ENCODE data around the gene LHPP. TPM values are rescaled to one million over a fixed set of nuclear protein-coding genes. Genes with fewer than 3 reads are reported as not detected.

Gene LHPP
- total and polyA plus RNA-seq, 2 experiments from 2014 or later = 19.1 to 40.6 TPM

GRCh38 chr10:124559372-124560132, 97.9 kb downstream of the LHPP start:
- Histone ChIP-seq H3K27me3 (no peaks in the 10 kb centered on the region), H3K4me1 (ENCODE audit: low read depth) (peaks cover 21% of the 10 kb centered on the region), H3K27ac (peak overlapping the region; percentile 66), H3K36me3 (no peaks in the 10 kb centered on the region), H3K4me3 (no peak overlapping the region), H3K9me3 (ENCODE audit: low read depth) (no peaks in the 10 kb centered on the region)
- TF ChIP-seq CTCF (IDR thresholded peaks at IDR 0.05; ENCODE audit: low read depth, low read length) = no peak
- DNase-seq (ENCODE audit: low read depth in 1 of 2, low spot score in 1 of 2) = no peak

GRCh38 chr10:124560377-124561105, 98.9 kb downstream of the LHPP start:
- peak overlapping the region; percentile 66 for H3K27ac ChIP-seq
- TF ChIP-seq CTCF (IDR thresholded peaks at IDR 0.05; ENCODE audit: low read depth, low read length) = no peak
- H3K9me3 ChIP-seq (ENCODE audit: low read depth) = no peaks in the 10 kb centered on the region
- H3K4me1 ChIP-seq (ENCODE audit: low read depth) = peaks cover 31% of the 10 kb centered on the region
- no peak overlapping the region for H3K4me3 ChIP-seq
- peak; percentile 68 to 73 for DNase-seq (ENCODE audit: low read depth in 1 of 2, low spot score in 1 of 2)
- no peaks in the 10 kb centered on the region for H3K27me3 ChIP-seq
- no peaks in the 10 kb centered on the region for H3K36me3 ChIP-seq

GRCh38 chr10:124561206-124561605, 99.6 kb downstream of the LHPP start:
- Histone ChIP-seq H3K27me3 (no peaks in the 10 kb centered on the region), H3K27ac (peak overlapping the region; percentile 66), H3K4me3 (no peak overlapping the region), H3K9me3 (ENCODE audit: low read depth) (no peaks in the 10 kb centered on the region), H3K4me1 (ENCODE audit: low read depth) (peaks cover 33% of the 10 kb centered on the region), H3K36me3 (no peaks in the 10 kb centered on the region)
- TF ChIP-seq CTCF (IDR thresholded peaks at IDR 0.05; ENCODE audit: low read depth, low read length) = no peak
- no peak for DNase-seq (ENCODE audit: low read depth in 1 of 2, low spot score in 1 of 2)

GRCh38 chr10:124562425-124563060, 100.9 kb downstream of the LHPP start:
- Histone ChIP-seq H3K9me3 (ENCODE audit: low read depth) (no peaks in the 10 kb centered on the region), H3K36me3 (no peaks in the 10 kb centered on the region), H3K4me3 (no peak overlapping the region), H3K27ac (no peak overlapping the region), H3K27me3 (no peaks in the 10 kb centered on the region), H3K4me1 (ENCODE audit: low read depth) (peaks cover 33% of the 10 kb centered on the region)
- DNase-seq (ENCODE audit: low read depth in 1 of 2, low spot score in 1 of 2) = no peak
- TF ChIP-seq CTCF (IDR thresholded peaks at IDR 0.05; ENCODE audit: low read depth, low read length) = no peak

- no peak for TF ChIP-seq CTCF (IDR thresholded peaks at IDR 0.05; ENCODE audit: low read depth, low read length)
- H3K36me3 ChIP-seq = no peaks in the 10 kb centered on the region
- peaks cover 33% of the 10 kb centered on the region for H3K4me1 ChIP-seq (ENCODE audit: low read depth)
- H3K27me3 ChIP-seq = no peaks in the 10 kb centered on the region
- H3K27ac ChIP-seq = no peak overlapping the region
- H3K9me3 ChIP-seq (ENCODE audit: low read depth) = no peaks in the 10 kb centered on the region
- no peak overlapping the region for H3K4me3 ChIP-seq
- peak in 1 of 2 donors; percentile 35 for DNase-seq (ENCODE audit: low read depth in 1 of 2, low spot score in 1 of 2)
Observed at GRCh38 chr10:124563320-124564040, 101.9 kb downstream of the LHPP start.
